ENCODE measurements around the gene SNN. TPM values are rescaled to one million over a fixed set of nuclear protein-coding genes. Genes with fewer than 3 reads are reported as not detected.
A peak's percentile ranks its signal among the peaks of the same experiment; 100 is the strongest.

The SNN gene
- total and polyA plus RNA-seq, 9 donors = 17.3 to 32.7 (median 29.4) TPM

- peaks cover 39% of the 10 kb centered on the region for H3K4me1 ChIP-seq (ENCODE audit: control insufficient read depth, insufficient read depth, low read length)
- H3K27me3 ChIP-seq (ENCODE audit: control insufficient read depth, insufficient read depth, low read length) = no peaks in the 10 kb centered on the region
- WGBS (ENCODE audit: insufficient coverage) = 75% methylated on average over 1 of the region's 4 CpGs
- H3K9me3 ChIP-seq (replicated peaks; ENCODE audit: control insufficient read depth, low read depth, low read length) = no peaks in the 10 kb centered on the region
- no peaks in the 10 kb centered on the region for H3K36me3 ChIP-seq (ENCODE audit: control insufficient read depth, insufficient read depth, low read length)
- DNase-seq = no peak
- no peak overlapping the region for H3K4me3 ChIP-seq (ENCODE audit: low read length)
- no peak overlapping the region for H3K27ac ChIP-seq (ENCODE audit: low read length)
These were observed 42.5 kb upstream of the SNN start for GRCh38 chr16:11625769-11626168.

DNA sequence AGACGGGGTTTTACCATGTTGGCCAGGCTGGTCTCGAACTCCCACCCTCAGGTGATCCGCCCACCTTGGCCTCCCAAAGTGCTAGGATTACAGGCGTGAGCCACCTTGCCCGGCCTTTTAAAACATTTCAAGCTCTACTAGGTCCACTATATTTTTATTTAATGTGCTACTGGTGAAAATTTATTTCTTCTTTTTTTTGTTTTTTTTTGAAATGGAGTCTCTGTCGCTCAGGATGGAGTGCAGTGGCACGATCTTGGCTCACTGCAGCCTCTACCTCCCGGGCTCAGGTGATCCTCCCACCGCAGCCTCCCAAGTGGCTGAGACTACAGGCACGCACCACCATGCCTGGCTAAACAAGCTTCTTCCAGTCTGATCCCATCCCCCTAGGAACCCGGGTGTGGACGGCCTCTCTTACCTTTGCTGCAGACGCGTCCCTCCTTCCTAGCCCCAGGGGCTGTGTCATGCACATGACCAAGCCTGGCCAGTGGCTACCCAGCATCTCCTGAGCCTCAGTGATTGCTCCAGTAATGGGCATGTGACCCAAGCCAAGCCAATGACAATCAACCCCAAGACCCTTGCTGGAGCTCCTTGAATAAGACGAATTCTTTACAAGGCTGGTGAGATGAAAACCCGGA is 41.5 kb upstream of the SNN start:
- WGBS (ENCODE audit: insufficient coverage) = 95% methylated on average over 11 of the region's 16 CpGs
- Histone ChIP-seq H3K27me3 (ENCODE audit: control insufficient read depth, insufficient read depth, low read length) (no peaks in the 10 kb centered on the region), H3K9me3 (replicated peaks; ENCODE audit: control insufficient read depth, low read depth, low read length) (no peaks in the 10 kb centered on the region), H3K4me3 (ENCODE audit: low read length) (no peak overlapping the region), H3K4me1 (ENCODE audit: control insufficient read depth, insufficient read depth, low read length) (peaks cover 34% of the 10 kb centered on the region), H3K36me3 (ENCODE audit: control insufficient read depth, insufficient read depth, low read length) (no peaks in the 10 kb centered on the region), H3K27ac (ENCODE audit: low read length) (no peak overlapping the region)
- DNase-seq = no peak

- WGBS (ENCODE audit: insufficient coverage) = 100% methylated on average over 2 of the region's 5 CpGs
These were observed 41.0 kb upstream of the SNN start for GRCh38 chr16:11627292-11627663.

GRCh38 chr16:11627822-11628457 is 40.3 kb upstream of the SNN start:
- Histone ChIP-seq H3K27ac (ENCODE audit: low read length) (no peak overlapping the region), H3K36me3 (ENCODE audit: control insufficient read depth, insufficient read depth, low read length) (no peaks in the 10 kb centered on the region)

More at GRCh38 chr16:11627292-11627663, 41.0 kb upstream of the SNN start:
- Histone ChIP-seq H3K27me3 (ENCODE audit: control insufficient read depth, insufficient read depth, low read length) (no peaks in the 10 kb centered on the region), H3K27ac (ENCODE audit: low read length) (no peak overlapping the region), H3K36me3 (ENCODE audit: control insufficient read depth, insufficient read depth, low read length) (no peaks in the 10 kb centered on the region), H3K4me3 (ENCODE audit: low read length) (no peak overlapping the region), H3K4me1 (ENCODE audit: control insufficient read depth, insufficient read depth, low read length) (peaks cover 32% of the 10 kb centered on the region), H3K9me3 (replicated peaks; ENCODE audit: control insufficient read depth, low read depth, low read length) (no peaks in the 10 kb centered on the region)
- DNase-seq = no peak

GRCh38 chr16:11629071-11630030 is 38.9 kb upstream of the SNN start:
- Histone ChIP-seq H3K27me3 (ENCODE audit: control insufficient read depth, insufficient read depth, low read length) (no peaks in the 10 kb centered on the region), H3K4me1 (ENCODE audit: control insufficient read depth, insufficient read depth, low read length) (peaks cover 37% of the 10 kb centered on the region), H3K27ac (ENCODE audit: low read length) (peak overlapping the region; percentile 71), H3K9me3 (replicated peaks; ENCODE audit: control insufficient read depth, low read depth, low read length) (no peaks in the 10 kb centered on the region), H3K36me3 (ENCODE audit: control insufficient read depth, insufficient read depth, low read length) (no peaks in the 10 kb centered on the region), H3K4me3 (ENCODE audit: low read length) (no peak overlapping the region)
- DNase-seq = peak; percentile 86
- WGBS (ENCODE audit: insufficient coverage) = 38% methylated on average over 18 of the region's 23 CpGs

More at GRCh38 chr16:11627822-11628457, 40.3 kb upstream of the SNN start:
- no peaks in the 10 kb centered on the region for H3K27me3 ChIP-seq (ENCODE audit: control insufficient read depth, insufficient read depth, low read length)
- DNase-seq = no peak
- H3K4me3 ChIP-seq (ENCODE audit: low read length) = no peak overlapping the region
- 60% methylated on average over 5 of the region's 15 CpGs for WGBS (ENCODE audit: insufficient coverage)
- peaks cover 34% of the 10 kb centered on the region for H3K4me1 ChIP-seq (ENCODE audit: control insufficient read depth, insufficient read depth, low read length)
- H3K9me3 ChIP-seq (replicated peaks; ENCODE audit: control insufficient read depth, low read depth, low read length) = no peaks in the 10 kb centered on the region

DNA sequence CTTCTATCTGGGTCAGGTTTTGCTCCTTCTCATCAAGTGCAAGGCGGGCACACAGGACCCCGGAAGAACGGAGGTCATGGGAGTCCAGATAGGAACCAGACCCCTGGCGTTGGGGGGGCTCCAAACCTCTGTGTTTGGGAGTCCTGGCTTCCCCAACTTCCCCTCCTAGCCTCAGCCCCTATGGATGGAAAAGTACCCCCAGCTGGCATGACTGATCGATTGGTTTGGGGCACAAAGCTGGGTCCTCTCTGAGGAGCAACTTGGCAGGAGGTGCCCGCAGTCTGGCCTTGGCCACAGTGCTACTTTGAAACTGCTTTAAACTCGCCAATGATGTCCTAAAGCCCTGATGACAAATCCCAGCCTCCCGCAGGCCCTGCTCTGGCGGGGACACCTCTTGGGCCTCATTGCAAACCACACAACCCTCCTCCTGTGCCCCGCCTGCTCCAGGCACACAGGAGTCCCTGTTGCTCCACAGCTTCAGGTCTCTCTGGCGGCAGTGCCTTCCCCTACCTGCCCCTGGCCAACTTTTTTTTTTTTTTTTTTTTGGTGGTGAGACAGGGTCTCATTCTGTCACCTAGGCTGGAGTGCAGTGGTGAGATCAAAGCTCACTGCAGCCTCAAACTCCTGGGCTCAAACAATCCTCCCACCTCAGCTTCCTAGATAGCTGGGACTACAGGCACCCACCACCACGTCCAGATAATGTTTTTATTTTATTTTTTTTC is 38.0 kb upstream of the SNN start:
- Histone ChIP-seq H3K4me1 (ENCODE audit: control insufficient read depth, insufficient read depth, low read length) (peaks cover 32% of the 10 kb centered on the region), H3K27ac (ENCODE audit: low read length) (no peak overlapping the region), H3K36me3 (ENCODE audit: control insufficient read depth, insufficient read depth, low read length) (no peaks in the 10 kb centered on the region), H3K9me3 (replicated peaks; ENCODE audit: control insufficient read depth, low read depth, low read length) (no peaks in the 10 kb centered on the region), H3K4me3 (ENCODE audit: low read length) (no peak overlapping the region), H3K27me3 (ENCODE audit: control insufficient read depth, insufficient read depth, low read length) (no peaks in the 10 kb centered on the region)
- WGBS (ENCODE audit: insufficient coverage) = 69% methylated on average over 6 of the region's 12 CpGs
- no peak for DNase-seq

GRCh38 chr16:11630768-11631056 is 37.5 kb upstream of the SNN start:
- Histone ChIP-seq H3K4me1 (ENCODE audit: control insufficient read depth, insufficient read depth, low read length) (peaks cover 32% of the 10 kb centered on the region), H3K9me3 (replicated peaks; ENCODE audit: control insufficient read depth, low read depth, low read length) (no peaks in the 10 kb centered on the region), H3K27me3 (ENCODE audit: control insufficient read depth, insufficient read depth, low read length) (no peaks in the 10 kb centered on the region), H3K27ac (ENCODE audit: low read length) (no peak overlapping the region), H3K36me3 (ENCODE audit: control insufficient read depth, insufficient read depth, low read length) (no peaks in the 10 kb centered on the region), H3K4me3 (ENCODE audit: low read length) (no peak overlapping the region)
- DNase-seq = no peak
- 88% methylated on average over 4 of the region's 6 CpGs for WGBS (ENCODE audit: insufficient coverage)

GRCh38 chr16:11631214-11631613 is 37.0 kb upstream of the SNN start:
- peaks cover 32% of the 10 kb centered on the region for H3K4me1 ChIP-seq (ENCODE audit: control insufficient read depth, insufficient read depth, low read length)
- 87% methylated on average over 5 of the region's 7 CpGs for WGBS (ENCODE audit: insufficient coverage)

DNA sequence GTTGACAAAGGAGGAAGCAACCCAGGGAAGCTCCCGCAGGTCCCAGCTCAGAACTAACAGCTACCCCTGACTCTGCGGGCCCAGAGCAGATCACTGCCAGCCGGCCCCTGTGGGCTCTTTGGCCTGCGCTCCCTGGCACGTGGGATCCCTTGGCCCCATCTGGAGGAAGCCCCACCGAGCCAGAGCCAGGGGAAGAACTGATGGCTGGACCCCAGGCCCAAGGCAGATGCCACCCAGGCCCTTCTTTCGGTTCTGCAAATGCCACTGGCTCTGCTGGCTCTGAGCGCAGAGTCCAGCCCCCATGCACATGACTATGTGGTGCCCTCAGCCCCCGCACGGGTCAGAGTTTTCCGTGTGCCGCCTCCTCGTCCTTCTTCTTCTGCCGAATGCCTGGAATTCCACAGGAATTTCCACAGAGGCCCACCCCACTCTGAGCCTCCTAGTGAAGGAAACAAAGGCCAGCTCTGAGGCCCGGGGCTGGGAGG is 35.8 kb upstream of the SNN start:
- H3K27ac ChIP-seq (ENCODE audit: low read length) = peak overlapping the region; percentile 77
- no peaks in the 10 kb centered on the region for H3K9me3 ChIP-seq (replicated peaks; ENCODE audit: control insufficient read depth, low read depth, low read length)
- no peaks in the 10 kb centered on the region for H3K36me3 ChIP-seq (ENCODE audit: control insufficient read depth, insufficient read depth, low read length)
- DNase-seq = peak; percentile 81
- peaks cover 32% of the 10 kb centered on the region for H3K4me1 ChIP-seq (ENCODE audit: control insufficient read depth, insufficient read depth, low read length)
- H3K27me3 ChIP-seq (ENCODE audit: control insufficient read depth, insufficient read depth, low read length) = no peaks in the 10 kb centered on the region
- H3K4me3 ChIP-seq (ENCODE audit: low read length) = no peak overlapping the region
- 18% methylated on average over 14 of the region's 15 CpGs for WGBS (ENCODE audit: insufficient coverage)

More at GRCh38 chr16:11631214-11631613, 37.0 kb upstream of the SNN start:
- H3K27ac ChIP-seq (ENCODE audit: low read length) = no peak overlapping the region
- H3K27me3 ChIP-seq (ENCODE audit: control insufficient read depth, insufficient read depth, low read length) = no peaks in the 10 kb centered on the region
- no peak overlapping the region for H3K4me3 ChIP-seq (ENCODE audit: low read length)
- H3K9me3 ChIP-seq (replicated peaks; ENCODE audit: control insufficient read depth, low read depth, low read length) = no peaks in the 10 kb centered on the region
- no peak for DNase-seq
- no peaks in the 10 kb centered on the region for H3K36me3 ChIP-seq (ENCODE audit: control insufficient read depth, insufficient read depth, low read length)

Data from muscle of leg (tissue), 11 donors.